ENCODE measurements around the gene ST6GALNAC5.

GRCh38 chr1:76833151-76833550, 34.1 kb upstream of the ST6GALNAC5 start:
- TF ChIP-seq CTCF (IDR thresholded peaks at IDR 0.05) (no peak), POLR2A (IDR thresholded peaks at IDR 0.05) (no peak), POLR2AphosphoS5 (IDR thresholded peaks at IDR 0.05) (no peak)

Data from breast epithelium (tissue), 3 donors.